ENCODE data around the gene SURF6.
A peak's percentile ranks its signal among the peaks of the same experiment; 100 is the strongest.

SURF6 gene

DNA sequence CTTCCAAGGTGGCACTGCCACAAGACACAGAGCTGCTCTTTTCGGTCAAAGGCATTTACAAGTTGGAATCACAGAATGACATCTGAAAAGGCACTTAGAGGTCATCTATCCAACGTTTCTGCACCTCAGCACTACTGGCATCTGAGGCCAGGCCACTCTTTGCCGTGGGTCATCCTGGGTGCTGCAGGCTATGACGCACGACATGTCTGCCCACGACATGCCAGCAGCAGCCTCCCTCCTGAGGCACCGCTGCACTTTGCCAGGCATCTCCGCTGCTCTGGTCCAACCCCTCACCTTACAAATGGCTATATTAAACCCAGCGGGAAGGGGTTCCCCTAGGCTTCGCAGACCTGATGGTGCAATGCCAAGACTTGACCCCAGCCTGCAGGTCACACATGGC, 31.8 kb upstream of the SURF6 start:
- DNase-seq (ENCODE audit: low spot score), result no peak

GRCh38 chr9:133367221-133367620, 31.2 kb upstream of the SURF6 start:
- no peak for DNase-seq (ENCODE audit: low spot score)

GRCh38 chr9:133366435-133366834, 30.4 kb upstream of the SURF6 start:
- DNase-seq (ENCODE audit: low spot score), result no peak

- DNase-seq (ENCODE audit: low spot score), result no peak
Observed at GRCh38 chr9:133362359-133363044, 26.5 kb upstream of the SURF6 start.

DNA sequence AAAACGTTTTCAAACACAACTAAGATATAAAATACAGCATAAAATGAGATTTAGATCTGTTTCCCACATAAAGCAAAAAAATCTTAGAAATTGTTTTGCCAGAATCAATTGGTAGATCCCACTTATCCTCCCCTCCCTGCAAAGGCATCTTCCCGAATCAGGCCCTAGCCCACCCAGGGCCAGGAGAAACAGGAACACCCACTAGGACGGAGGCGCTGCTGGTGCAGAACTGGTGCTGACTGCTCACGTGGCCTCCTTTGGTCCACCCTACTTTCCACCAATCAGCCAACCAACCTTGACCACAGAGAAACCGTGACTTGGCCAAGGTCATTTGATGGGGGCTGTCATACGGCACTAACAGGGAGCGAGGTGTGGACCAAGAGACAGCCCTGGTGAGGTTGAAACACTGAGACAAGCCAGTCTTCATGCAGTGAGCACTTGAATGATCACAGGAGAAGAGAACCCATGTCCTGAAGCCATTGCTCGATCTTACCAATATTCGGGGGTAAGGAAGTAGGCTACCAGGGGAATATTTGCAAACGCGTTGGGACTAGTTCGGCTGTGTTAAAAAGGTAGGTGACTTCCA, 25.6 kb upstream of the SURF6 start:
- DNase-seq (ENCODE audit: low spot score), result no peak

GRCh38 chr9:133360400-133361393, 24.7 kb upstream of the SURF6 start:
- no peak for DNase-seq (ENCODE audit: low spot score)

GRCh38 chr9:133359399-133360175, 23.6 kb upstream of the SURF6 start:
- no peak for DNase-seq (ENCODE audit: low spot score)

GRCh38 chr9:133357656-133358055, 21.7 kb upstream of the SURF6 start:
- DNase-seq (ENCODE audit: low spot score), result no peak

DNA sequence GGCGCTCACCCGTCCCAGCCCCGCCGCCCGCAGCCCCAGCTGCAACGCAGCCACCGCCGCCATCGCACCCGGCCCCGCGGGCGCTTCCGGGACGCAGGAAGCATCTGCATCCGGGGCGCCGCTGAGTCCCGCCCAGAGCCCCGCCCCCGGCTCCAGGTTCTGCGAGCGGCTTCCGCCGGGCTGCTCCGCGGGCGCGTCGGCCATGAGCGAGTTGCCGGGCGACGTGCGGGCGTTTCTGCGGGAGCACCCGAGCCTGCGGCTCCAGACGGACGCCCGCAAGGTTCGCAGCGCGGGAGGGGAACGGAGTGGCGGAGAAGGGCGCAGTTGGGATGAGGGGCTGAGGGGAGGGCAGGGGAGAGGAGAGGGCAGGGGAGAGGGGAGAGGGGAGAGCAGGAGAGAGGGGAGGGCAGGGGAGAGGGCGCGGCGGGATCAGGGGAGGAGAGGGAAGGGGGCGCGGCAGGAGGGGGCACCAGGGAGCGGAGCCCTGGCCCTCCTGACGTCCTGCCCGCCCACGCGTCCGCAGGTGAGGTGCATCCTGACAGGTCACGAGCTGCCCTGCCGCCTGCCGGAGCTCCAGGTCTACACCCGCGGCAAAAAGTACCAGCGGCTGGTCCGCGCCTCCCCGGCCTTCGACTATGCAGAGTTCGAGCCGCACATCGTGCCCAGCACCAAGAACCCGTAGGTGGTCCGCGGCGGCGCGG, 20.6 kb upstream of the SURF6 start, which contains the start of the genes SURF1 and SURF2:
Gene SURF1, minus strand, starts transcription at position 97 of the 701 bp plus-strand sequence. Its CDS starts 34 bp downstream, at position 63.
Gene SURF2, plus strand, starts transcription at position 160 of the 701 bp plus-strand sequence. Its CDS starts 43 bp downstream, at position 203.
- DNase-seq (ENCODE audit: low spot score), result peak; percentile 91

- DNase-seq (ENCODE audit: low spot score), result no peak
Observed at GRCh38 chr9:133355881-133356357, 19.9 kb upstream of the SURF6 start.

- no peak for DNase-seq (ENCODE audit: low spot score)
Observed at GRCh38 chr9:133354766-133355165, 18.8 kb upstream of the SURF6 start.

GRCh38 chr9:133353548-133353947, 17.6 kb upstream of the SURF6 start:
- DNase-seq (ENCODE audit: low spot score), result no peak

- no peak for DNase-seq (ENCODE audit: low spot score)
Observed at GRCh38 chr9:133352635-133353340, 16.8 kb upstream of the SURF6 start.

DNA sequence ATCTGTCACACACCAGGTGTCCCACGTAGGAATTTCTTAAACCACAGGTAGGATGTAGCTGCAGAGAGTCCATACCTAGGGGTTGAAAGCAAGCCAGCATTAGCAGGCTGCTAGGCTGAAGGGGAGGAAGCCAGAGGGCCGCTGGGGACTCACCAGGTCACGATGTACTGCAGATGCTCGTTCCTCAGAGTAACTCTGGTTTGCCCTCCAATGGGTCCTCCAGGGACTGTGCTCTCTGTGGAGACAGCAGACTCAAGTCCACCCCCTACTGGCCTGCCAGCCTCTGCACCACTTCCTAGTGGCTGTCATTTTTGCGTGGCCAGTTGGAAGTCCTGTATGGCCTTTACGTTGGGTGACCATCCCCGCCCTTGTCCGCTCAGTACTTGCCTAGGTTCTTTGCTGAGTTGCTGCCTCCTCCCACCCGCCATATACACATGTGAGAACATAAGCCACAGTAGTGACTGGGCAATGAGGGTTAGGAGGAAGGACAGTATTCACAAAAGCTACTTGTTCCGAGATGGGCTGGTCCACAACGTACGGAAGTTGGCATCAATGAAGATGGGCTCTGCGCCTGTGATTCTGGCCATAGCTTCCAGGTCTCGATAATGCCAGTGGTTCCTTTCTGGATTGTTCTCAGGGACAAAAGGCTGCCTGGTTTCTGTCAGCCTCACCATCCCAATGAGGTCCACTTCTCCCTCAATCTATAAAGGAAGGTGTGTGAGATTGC, 16.1 kb upstream of the SURF6 start:
- DNase-seq (ENCODE audit: low spot score), result peak; percentile 70

DNA sequence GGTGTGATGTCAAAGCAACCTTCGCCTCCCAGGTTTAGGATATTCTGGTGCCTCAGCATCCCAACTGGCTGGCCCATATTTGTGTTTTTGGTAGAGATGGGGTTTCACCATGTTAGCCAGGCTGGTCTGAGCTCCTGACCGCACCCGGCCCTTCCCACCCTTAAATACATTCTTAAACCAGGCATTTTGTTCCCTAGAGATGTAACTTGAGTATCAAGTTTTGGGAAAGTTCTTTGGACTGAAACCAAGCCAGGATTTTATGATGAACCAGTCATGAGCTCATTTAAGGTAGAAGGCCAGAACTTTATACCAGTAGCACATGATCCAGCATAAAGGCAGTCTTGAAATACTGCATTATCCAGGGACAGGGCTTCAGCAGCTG, 15.5 kb upstream of the SURF6 start:
- DNase-seq (ENCODE audit: low spot score), result no peak

GRCh38 chr9:133349965-133350616, 14.1 kb upstream of the SURF6 start:
- DNase-seq (ENCODE audit: low spot score), result no peak

DNA sequence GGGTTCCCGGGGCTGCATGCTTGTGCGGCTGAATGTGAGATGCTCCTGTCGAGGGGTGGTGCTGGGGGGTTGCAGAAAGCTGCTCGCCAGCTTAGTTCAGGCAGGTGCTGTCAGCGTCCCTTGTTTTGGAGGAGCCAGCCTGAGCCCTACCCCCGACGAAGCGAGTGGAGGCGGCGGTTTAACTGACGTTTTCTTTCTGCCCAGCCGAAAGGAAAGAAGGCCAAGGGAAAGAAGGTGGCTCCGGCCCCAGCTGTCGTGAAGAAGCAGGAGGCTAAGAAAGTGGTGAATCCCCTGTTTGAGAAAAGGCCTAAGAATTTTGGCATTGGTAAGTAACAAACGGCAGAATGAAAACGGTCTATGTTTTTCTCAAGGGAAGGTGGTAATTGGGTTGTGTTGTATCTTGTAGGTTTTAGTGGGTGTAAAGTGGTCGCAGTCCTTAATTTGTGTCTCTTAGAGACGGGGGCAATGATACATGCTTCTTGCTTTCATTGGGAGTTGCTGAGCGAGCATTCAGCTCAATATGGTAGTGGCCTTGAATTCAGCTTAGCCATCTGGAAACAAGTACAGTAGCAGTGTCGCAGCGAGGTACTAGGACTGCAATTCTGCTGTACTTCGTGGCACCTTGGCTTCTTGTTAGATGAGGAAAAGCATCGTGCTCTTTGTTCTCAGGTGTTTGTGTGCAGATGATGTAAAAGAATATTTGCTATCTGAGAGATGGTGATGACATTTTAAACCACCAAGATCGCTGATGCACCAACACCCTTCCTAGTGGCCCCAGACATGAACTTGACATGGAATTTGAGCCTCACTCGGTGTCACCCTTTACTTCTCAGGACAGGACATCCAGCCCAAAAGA, 13.0 kb upstream of the SURF6 start:
- DNase-seq (ENCODE audit: low spot score), result no peak

All from AG08395 (cell line).